ENCODE results near the gene HRH3. TPM values are rescaled to one million over a fixed set of nuclear protein-coding genes. Genes with fewer than 3 reads are reported as not detected.

The HRH3 gene
- total RNA-seq, 4 donors from 2014 or later: not detected

GRCh38 chr20:62195736-62196135 is 24.3 kb downstream of the HRH3 start:
- intact Hi-C loops (cut with DNase I; ENCODE audit: low total_unique reads): no loop called here
- H3K27me3 ChIP-seq: no peaks in the 10 kb centered on the region
- no peak for TF ChIP-seq POLR2A (IDR thresholded peaks at IDR 0.05)
- no peak for TF ChIP-seq CTCF (IDR thresholded peaks at IDR 0.05 in 4 of 5, conservative IDR thresholded peaks at IDR 0.05 in 1 of 5)
- ATAC-seq (no peak), DNase-seq (no peak)
- no peaks in the 10 kb centered on the region for H3K9me3 ChIP-seq
- in situ Hi-C loops (cut with MboI; ENCODE audit: low sequenced_read_pairs in 4 of 4): loop anchor here in 1 of 4 donors (25.0 kb wide), 1 partner anchor 192 kb away; the partner anchor contains the start of gene RPS21
- no peaks in the 10 kb centered on the region for H3K4me1 ChIP-seq
- H3K27ac ChIP-seq: no peak overlapping the region
- H3K4me3 ChIP-seq: no peak overlapping the region
- H3K36me3 ChIP-seq: peaks cover 3 to 64% of the 10 kb centered on the region in 2 donors

GRCh38 chr20:62195075-62195405 is 25.0 kb downstream of the HRH3 start:
- no peak for DNase-seq
- peaks cover 3 to 63% of the 10 kb centered on the region in 2 donors for H3K36me3 ChIP-seq
- intact Hi-C loops (cut with DNase I; ENCODE audit: low total_unique reads): no loop called here
- TF ChIP-seq CTCF (IDR thresholded peaks at IDR 0.05 in 4 of 5, conservative IDR thresholded peaks at IDR 0.05 in 1 of 5) (no peak), POLR2A (IDR thresholded peaks at IDR 0.05) (no peak)
- H3K4me3 ChIP-seq: no peak overlapping the region
- in situ Hi-C loops (cut with MboI; ENCODE audit: low sequenced_read_pairs in 4 of 4): loop anchor here in 1 of 4 donors (25.0 kb wide), 1 partner anchor 192 kb away; the partner anchor contains the start of gene RPS21
- no peaks in the 10 kb centered on the region for H3K4me1 ChIP-seq
- no peaks in the 10 kb centered on the region for H3K27me3 ChIP-seq
- H3K9me3 ChIP-seq: no peaks in the 10 kb centered on the region
- no peak for ATAC-seq
- no peak overlapping the region for H3K27ac ChIP-seq

GRCh38 chr20:62193079-62194025 is 26.7 kb downstream of the HRH3 start:
- intact Hi-C loops (cut with DNase I; ENCODE audit: low total_unique reads) (no loop called here), in situ Hi-C loops (cut with MboI; ENCODE audit: low sequenced_read_pairs in 4 of 4) (loop anchor here in 1 of 4 donors (25.0 kb wide), 1 partner anchor 194 kb away; the partner anchor contains the start of gene RPS21)
- ATAC-seq (no peak), DNase-seq (no peak)
- Histone ChIP-seq H3K27ac (no peak overlapping the region), H3K36me3 (peaks cover 3 to 61% of the 10 kb centered on the region in 2 donors), H3K4me1 (no peaks in the 10 kb centered on the region), H3K4me3 (no peak overlapping the region), H3K9me3 (no peaks in the 10 kb centered on the region), H3K27me3 (no peaks in the 10 kb centered on the region)
- TF ChIP-seq POLR2A (IDR thresholded peaks at IDR 0.05) (no peak), CTCF (IDR thresholded peaks at IDR 0.05 in 4 of 5, conservative IDR thresholded peaks at IDR 0.05 in 1 of 5) (no peak)

GRCh38 chr20:62192635-62193034 is 27.4 kb downstream of the HRH3 start:
- Histone ChIP-seq H3K27ac (no peak overlapping the region), H3K4me1 (no peaks in the 10 kb centered on the region), H3K9me3 (no peaks in the 10 kb centered on the region), H3K27me3 (no peaks in the 10 kb centered on the region), H3K4me3 (no peak overlapping the region), H3K36me3 (peaks cover 3 to 53% of the 10 kb centered on the region in 2 donors)
- DNase-seq: no peak
- no peak for TF ChIP-seq CTCF (IDR thresholded peaks at IDR 0.05 in 4 of 5, conservative IDR thresholded peaks at IDR 0.05 in 1 of 5)
- no peak for TF ChIP-seq POLR2A (IDR thresholded peaks at IDR 0.05)
- in situ Hi-C loops (cut with MboI; ENCODE audit: low sequenced_read_pairs in 4 of 4): loop anchor here in 1 of 4 donors (25.0 kb wide), 1 partner anchor 195 kb away; the partner anchor contains the start of gene RPS21
- no peak for ATAC-seq
- intact Hi-C loops (cut with DNase I; ENCODE audit: low total_unique reads): no loop called here

Measured in gastrocnemius medialis (tissue), 4 donors.